ENCODE data around the gene ISLR2. TPM values are rescaled to one million over a fixed set of nuclear protein-coding genes. Genes with fewer than 3 reads are reported as not detected.

Gene ISLR2
- total RNA-seq, 2 donors from 2014 or later, result not detected

GRCh38 chr15:74130849-74131627 lies 652 bp downstream of the ISLR2 start:
- Mint-ChIP-seq H3K4me1 (peaks cover 27% of the 10 kb centered on the region), H3K9me3 (no peaks in the 10 kb centered on the region), H3K27me3 (ENCODE audit: insufficient read depth) (peaks cover 99% of the 10 kb centered on the region), H3K27ac (no peak overlapping the region), H3K36me3 (ENCODE audit: low read depth) (no peaks in the 10 kb centered on the region), H3K4me3 (peak overlapping the region; percentile 32)
- DNase-seq, result peak; percentile 59
- H3K36me3 ChIP-seq (ENCODE audit: control insufficient read depth, insufficient read depth, low read length), result no peaks in the 10 kb centered on the region
- 8% methylated on average over 4 to 28 of the region's 28 CpGs for WGBS, 2 experiments (ENCODE audit: insufficient coverage in 1 of 2, insufficient read length in 1 of 2)
- no peaks in the 10 kb centered on the region for H3K9me3 ChIP-seq (ENCODE audit: control insufficient read depth, low read length)
- TF ChIP-seq CTCF (conservative IDR thresholded peaks at IDR 0.05), result no peak
- peaks cover 3% of the 10 kb centered on the region for H3K4me1 ChIP-seq (ENCODE audit: control insufficient read depth, insufficient read depth, low read length)
- peaks cover 99% of the 10 kb centered on the region for H3K27me3 ChIP-seq (ENCODE audit: control insufficient read depth, insufficient read depth, low read length, poor library complexity, severe bottlenecking)
- H3K4me3 ChIP-seq (ENCODE audit: low read length), result peak overlapping the region; percentile 30
- no peak overlapping the region for H3K9ac ChIP-seq (ENCODE audit: extremely low read depth, low read length, poor library complexity, severe bottlenecking)
- H3K27ac ChIP-seq (ENCODE audit: low read depth, low read length), result no peak overlapping the region

GRCh38 chr15:74131628-74132413 lies 1.4 kb downstream of the ISLR2 start:
- H3K36me3 ChIP-seq (ENCODE audit: control insufficient read depth, insufficient read depth, low read length), result no peaks in the 10 kb centered on the region
- no peak overlapping the region for H3K27ac ChIP-seq (ENCODE audit: low read depth, low read length)
- peaks cover 97% of the 10 kb centered on the region for H3K27me3 ChIP-seq (ENCODE audit: control insufficient read depth, insufficient read depth, low read length, poor library complexity, severe bottlenecking)
- H3K36me3 Mint-ChIP-seq (ENCODE audit: low read depth), result no peaks in the 10 kb centered on the region
- H3K4me1 Mint-ChIP-seq, result peaks cover 27% of the 10 kb centered on the region
- H3K4me1 ChIP-seq (ENCODE audit: control insufficient read depth, insufficient read depth, low read length), result peaks cover 3% of the 10 kb centered on the region
- WGBS, 2 experiments (ENCODE audit: insufficient coverage in 1 of 2, insufficient read length in 1 of 2), result 30 to 39% methylated on average over 13 to 20 of the region's 20 CpGs
- H3K27me3 Mint-ChIP-seq (ENCODE audit: insufficient read depth), result peaks cover 98% of the 10 kb centered on the region
- no peak overlapping the region for H3K4me3 Mint-ChIP-seq
- H3K9me3 Mint-ChIP-seq, result no peaks in the 10 kb centered on the region
- H3K27ac Mint-ChIP-seq, result no peak overlapping the region
- no peak for TF ChIP-seq CTCF (conservative IDR thresholded peaks at IDR 0.05)
- no peaks in the 10 kb centered on the region for H3K9me3 ChIP-seq (ENCODE audit: control insufficient read depth, low read length)
- no peak overlapping the region for H3K9ac ChIP-seq (ENCODE audit: extremely low read depth, low read length, poor library complexity, severe bottlenecking)
- no peak overlapping the region for H3K4me3 ChIP-seq (ENCODE audit: low read length)
- peak; percentile 67 for DNase-seq

GRCh38 chr15:74132681-74133651 lies 2.6 kb downstream of the ISLR2 start:
- Mint-ChIP-seq H3K27ac (no peak overlapping the region), H3K27me3 (ENCODE audit: insufficient read depth) (peaks cover 97% of the 10 kb centered on the region), H3K36me3 (ENCODE audit: low read depth) (no peaks in the 10 kb centered on the region), H3K9me3 (no peaks in the 10 kb centered on the region), H3K4me3 (peak overlapping the region; percentile 23), H3K4me1 (peaks cover 27% of the 10 kb centered on the region)
- Histone ChIP-seq H3K36me3 (ENCODE audit: control insufficient read depth, insufficient read depth, low read length) (no peaks in the 10 kb centered on the region), H3K9me3 (ENCODE audit: control insufficient read depth, low read length) (no peaks in the 10 kb centered on the region), H3K27ac (ENCODE audit: low read depth, low read length) (no peak overlapping the region), H3K9ac (ENCODE audit: extremely low read depth, low read length, poor library complexity, severe bottlenecking) (no peak overlapping the region), H3K4me3 (ENCODE audit: low read length) (no peak overlapping the region), H3K27me3 (ENCODE audit: control insufficient read depth, insufficient read depth, low read length, poor library complexity, severe bottlenecking) (peaks cover 94% of the 10 kb centered on the region), H3K4me1 (ENCODE audit: control insufficient read depth, insufficient read depth, low read length) (peaks cover 3% of the 10 kb centered on the region)
- no peak for TF ChIP-seq CTCF (conservative IDR thresholded peaks at IDR 0.05)
- WGBS, 2 experiments (ENCODE audit: insufficient coverage in 1 of 2, insufficient read length in 1 of 2), result 15 to 30% methylated on average over 77 to 90 of the region's 90 CpGs
- DNase-seq, result peak; percentile 77
